Measurements from ENCODE around the gene CFAP74.
"Not testable (repeated sequence)": the region's sequence is repeated elsewhere in the genome, so short reads cannot be mapped to it uniquely, and the experiment has no call there.

Gene CFAP74

DNA sequence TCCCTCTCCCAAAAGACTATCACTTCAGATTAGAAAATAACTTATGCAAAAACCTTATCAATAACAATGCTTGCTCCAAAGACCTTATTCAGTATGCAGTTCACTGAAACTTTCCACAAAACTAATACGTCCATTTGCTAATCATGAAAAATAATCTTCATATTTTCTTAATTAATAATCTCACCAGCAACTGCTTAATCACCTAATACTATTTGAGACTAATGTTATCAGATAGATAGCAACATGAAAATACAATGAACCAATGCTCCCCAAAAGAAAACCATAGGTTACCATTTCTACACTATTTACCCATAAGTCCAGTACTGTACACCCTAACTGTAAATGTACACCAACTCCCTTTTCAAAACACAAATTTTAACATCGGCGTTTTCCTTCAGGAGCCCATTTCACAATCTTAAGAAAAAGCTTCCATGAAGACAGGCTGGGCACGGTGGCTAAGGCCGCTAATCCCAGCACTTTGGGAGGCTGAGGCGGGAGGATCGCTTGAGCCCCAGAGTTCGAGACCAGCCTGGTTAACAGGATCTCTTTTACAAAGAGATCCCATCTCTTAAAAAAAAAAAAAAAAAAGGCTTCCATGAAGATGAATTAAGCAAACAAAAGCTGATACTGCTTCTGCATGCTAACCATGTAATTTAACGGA lies 114.4 kb downstream of the CFAP74 start (continued):
- no peak for TF ChIP-seq ZNF423 (tag by site-specific recombination; IDR thresholded peaks at IDR 0.05)
- TF ChIP-seq ZNF175 (tag by site-specific recombination; IDR thresholded peaks at IDR 0.05): no peak
- no peak for TF ChIP-seq ZBTB10 (tag by site-specific recombination; IDR thresholded peaks at IDR 0.05)
- no peak for TF ChIP-seq IKZF3 (tag by site-specific recombination; IDR thresholded peaks at IDR 0.05)

GRCh38 chr1:1883890-1884289 lies 119.7 kb downstream of the CFAP74 start:
- not testable (repeated sequence) for H3K27ac ChIP-seq (ENCODE audit: extremely low read depth, low read depth, low read length); H3K4me3 ChIP-seq (ENCODE audit: low read depth, low read length); H3K9me3 ChIP-seq (ENCODE audit: control insufficient read depth, insufficient read depth, low read depth, low read length); H3K36me3 ChIP-seq (ENCODE audit: control insufficient read depth in 2 of 2, insufficient read depth in 1 of 2, low read length in 2 of 2)
- TF ChIP-seq, protein P1, sequence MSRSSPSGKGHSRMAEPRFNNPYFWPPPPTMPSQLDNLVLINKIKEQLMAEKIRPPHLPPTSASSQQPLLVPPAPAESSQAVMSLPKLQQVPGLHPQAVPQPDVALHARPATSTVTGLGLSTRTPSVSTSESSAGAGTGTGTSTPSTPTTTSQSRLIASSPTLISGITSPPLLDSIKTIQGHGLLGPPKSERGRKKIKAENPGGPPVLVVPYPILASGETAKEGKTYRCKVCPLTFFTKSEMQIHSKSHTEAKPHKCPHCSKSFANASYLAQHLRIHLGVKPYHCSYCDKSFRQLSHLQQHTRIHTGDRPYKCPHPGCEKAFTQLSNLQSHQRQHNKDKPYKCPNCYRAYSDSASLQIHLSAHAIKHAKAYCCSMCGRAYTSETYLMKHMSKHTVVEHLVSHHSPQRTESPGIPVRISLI (tag by site-specific recombination; IDR thresholded peaks at IDR 0.05): peak; percentile 54
- TF ChIP-seq GFI1B (tag by site-specific recombination; IDR thresholded peaks at IDR 0.05): peak; percentile 69; the same call in 1 of the 2 replicates
- TF ChIP-seq, protein P2, sequence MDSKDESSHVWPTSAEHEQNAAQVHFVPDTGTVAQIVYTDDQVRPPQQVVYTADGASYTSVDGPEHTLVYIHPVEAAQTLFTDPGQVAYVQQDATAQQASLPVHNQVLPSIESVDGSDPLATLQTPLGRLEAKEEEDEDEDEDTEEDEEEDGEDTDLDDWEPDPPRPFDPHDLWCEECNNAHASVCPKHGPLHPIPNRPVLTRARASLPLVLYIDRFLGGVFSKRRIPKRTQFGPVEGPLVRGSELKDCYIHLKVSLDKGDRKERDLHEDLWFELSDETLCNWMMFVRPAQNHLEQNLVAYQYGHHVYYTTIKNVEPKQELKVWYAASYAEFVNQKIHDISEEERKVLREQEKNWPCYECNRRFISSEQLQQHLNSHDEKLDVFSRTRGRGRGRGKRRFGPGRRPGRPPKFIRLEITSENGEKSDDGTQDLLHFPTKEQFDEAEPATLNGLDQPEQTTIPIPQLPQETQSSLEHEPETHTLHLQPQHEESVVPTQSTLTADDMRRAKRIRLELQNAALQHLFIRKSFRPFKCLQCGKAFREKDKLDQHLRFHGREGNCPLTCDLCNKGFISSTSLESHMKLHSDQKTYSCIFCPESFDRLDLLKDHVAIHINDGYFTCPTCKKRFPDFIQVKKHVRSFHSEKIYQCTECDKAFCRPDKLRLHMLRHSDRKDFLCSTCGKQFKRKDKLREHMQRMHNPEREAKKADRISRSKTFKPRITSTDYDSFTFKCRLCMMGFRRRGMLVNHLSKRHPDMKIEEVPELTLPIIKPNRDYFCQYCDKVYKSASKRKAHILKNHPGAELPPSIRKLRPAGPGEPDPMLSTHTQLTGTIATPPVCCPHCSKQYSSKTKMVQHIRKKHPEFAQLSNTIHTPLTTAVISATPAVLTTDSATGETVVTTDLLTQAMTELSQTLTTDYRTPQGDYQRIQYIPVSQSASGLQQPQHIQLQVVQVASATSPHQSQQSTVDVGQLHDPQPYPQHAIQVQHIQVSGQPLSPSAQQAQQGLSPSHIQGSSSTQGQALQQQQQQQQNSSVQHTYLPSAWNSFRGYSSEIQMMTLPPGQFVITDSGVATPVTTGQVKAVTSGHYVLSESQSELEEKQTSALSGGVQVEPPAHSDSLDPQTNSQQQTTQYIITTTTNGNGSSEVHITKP (tag by site-specific recombination; IDR thresholded peaks at IDR 0.05): peak; percentile 36; the same call in 1 of the 2 replicates
- POLR2A ChIA-PET: interaction anchor here (0.6 to 1.2 kb wide), 6 partner anchors 10 to 299 kb away, joined by 3 to 5 read pairs (median 4); no protein-coding TSS in a partner anchor
- CTCF ChIA-PET: interaction anchor here (1.4 kb wide), 1 partner anchor 25 kb away, joined by 3 read pairs; no protein-coding TSS in a partner anchor
- H3K4me1 ChIP-seq (ENCODE audit: control insufficient read depth, insufficient read depth, low read length): peaks cover 11% of the 10 kb centered on the region

DNA sequence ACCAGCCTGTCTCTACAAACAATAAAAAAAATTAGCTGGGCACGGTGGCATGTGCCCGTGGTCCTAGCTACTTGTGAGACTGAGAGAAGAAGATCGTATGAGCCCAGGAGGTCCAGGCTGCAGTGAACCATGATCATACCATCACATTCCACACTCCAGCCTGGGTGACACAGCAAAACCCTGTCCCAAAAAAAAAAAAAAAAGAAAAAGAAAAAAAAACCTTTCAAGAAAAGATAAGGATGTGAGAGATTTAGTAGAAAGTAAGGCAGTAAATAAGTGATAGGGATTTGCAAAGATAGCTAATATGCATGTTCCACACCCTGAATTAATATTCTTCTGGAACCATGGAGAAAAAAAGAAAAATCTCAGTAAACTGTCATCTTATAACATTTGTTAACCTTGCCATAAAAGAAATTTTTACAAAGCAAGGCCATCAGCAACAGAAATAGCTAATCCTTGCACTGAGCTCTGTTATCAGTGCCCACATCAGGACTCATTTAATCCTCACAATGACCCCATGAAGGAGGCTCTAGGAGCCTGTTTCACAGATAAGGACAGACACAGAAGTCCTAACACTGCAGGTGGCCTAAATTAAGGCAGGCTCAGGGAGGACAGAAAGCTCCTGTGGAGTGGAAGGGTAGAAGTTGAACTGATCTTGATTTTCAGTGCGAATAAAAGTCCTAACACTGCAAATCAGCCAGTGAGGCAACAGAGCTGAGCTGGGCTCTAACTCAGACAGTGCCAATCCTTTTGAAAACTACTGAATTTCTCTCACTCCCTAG lies 120.3 kb downstream of the CFAP74 start:
- peak overlapping the region; percentile 25 for H3K27ac ChIP-seq (ENCODE audit: extremely low read depth, low read depth, low read length)
- ChIA-PET POLR2A (interaction anchor here (0.6 to 1.2 kb wide), 8 partner anchors 10 to 300 kb away, joined by 3 to 7 read pairs (median 4); no protein-coding TSS in a partner anchor), CTCF (interaction anchor here (0.6 to 1.4 kb wide), 3 partner anchors 25 to 136 kb away, joined by 3 to 4 read pairs (median 4); partner anchors contain the start of gene GABRD)
- no peaks in the 10 kb centered on the region for H3K9me3 ChIP-seq (ENCODE audit: control insufficient read depth, insufficient read depth, low read depth, low read length)
- H3K36me3 ChIP-seq (ENCODE audit: control insufficient read depth in 2 of 2, insufficient read depth in 1 of 2, low read length in 2 of 2): peaks cover 3 to 14% of the 10 kb centered on the region in 2 experiments; a peak in 2 of 3 replicates
- H3K4me1 ChIP-seq (ENCODE audit: control insufficient read depth, insufficient read depth, low read length): peaks cover 9% of the 10 kb centered on the region
- H3K4me3 ChIP-seq (ENCODE audit: low read depth, low read length): no peak overlapping the region
- peak; percentile 87 for TF ChIP-seq ZBTB8A (tag by site-specific recombination; IDR thresholded peaks at IDR 0.05)
- TF ChIP-seq, protein P3, sequence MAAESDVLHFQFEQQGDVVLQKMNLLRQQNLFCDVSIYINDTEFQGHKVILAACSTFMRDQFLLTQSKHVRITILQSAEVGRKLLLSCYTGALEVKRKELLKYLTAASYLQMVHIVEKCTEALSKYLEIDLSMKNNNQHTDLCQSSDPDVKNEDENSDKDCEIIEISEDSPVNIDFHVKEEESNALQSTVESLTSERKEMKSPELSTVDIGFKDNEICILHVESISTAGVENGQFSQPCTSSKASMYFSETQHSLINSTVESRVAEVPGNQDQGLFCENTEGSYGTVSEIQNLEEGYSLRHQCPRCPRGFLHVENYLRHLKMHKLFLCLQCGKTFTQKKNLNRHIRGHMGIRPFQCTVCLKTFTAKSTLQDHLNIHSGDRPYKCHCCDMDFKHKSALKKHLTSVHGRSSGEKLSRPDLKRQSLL (tag by site-specific recombination; IDR thresholded peaks at IDR 0.05): peak; percentile 76
- TF ChIP-seq, protein P4, sequence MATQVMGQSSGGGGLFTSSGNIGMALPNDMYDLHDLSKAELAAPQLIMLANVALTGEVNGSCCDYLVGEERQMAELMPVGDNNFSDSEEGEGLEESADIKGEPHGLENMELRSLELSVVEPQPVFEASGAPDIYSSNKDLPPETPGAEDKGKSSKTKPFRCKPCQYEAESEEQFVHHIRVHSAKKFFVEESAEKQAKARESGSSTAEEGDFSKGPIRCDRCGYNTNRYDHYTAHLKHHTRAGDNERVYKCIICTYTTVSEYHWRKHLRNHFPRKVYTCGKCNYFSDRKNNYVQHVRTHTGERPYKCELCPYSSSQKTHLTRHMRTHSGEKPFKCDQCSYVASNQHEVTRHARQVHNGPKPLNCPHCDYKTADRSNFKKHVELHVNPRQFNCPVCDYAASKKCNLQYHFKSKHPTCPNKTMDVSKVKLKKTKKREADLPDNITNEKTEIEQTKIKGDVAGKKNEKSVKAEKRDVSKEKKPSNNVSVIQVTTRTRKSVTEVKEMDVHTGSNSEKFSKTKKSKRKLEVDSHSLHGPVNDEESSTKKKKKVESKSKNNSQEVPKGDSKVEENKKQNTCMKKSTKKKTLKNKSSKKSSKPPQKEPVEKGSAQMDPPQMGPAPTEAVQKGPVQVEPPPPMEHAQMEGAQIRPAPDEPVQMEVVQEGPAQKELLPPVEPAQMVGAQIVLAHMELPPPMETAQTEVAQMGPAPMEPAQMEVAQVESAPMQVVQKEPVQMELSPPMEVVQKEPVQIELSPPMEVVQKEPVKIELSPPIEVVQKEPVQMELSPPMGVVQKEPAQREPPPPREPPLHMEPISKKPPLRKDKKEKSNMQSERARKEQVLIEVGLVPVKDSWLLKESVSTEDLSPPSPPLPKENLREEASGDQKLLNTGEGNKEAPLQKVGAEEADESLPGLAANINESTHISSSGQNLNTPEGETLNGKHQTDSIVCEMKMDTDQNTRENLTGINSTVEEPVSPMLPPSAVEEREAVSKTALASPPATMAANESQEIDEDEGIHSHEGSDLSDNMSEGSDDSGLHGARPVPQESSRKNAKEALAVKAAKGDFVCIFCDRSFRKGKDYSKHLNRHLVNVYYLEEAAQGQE (tag by site-specific recombination; IDR thresholded peaks at IDR 0.05): no peak
- no peak for TF ChIP-seq ZNF670 (tag by site-specific recombination; IDR thresholded peaks at IDR 0.05; ENCODE audit: low read depth)
- TF ChIP-seq PATZ1 (tag by site-specific recombination; IDR thresholded peaks at IDR 0.05): no peak
- peak; percentile 78 for TF ChIP-seq MYNN (tag by site-specific recombination; IDR thresholded peaks at IDR 0.05; ENCODE audit: borderline replicate concordance)
- 0 out of 2 replicates have a peak, but pooled peaks have one; percentile 57 for TF ChIP-seq ZSCAN30 (tag by site-specific recombination; IDR thresholded peaks at IDR 0.05)
- no peak for TF ChIP-seq ZNF473 (tag by site-specific recombination; IDR thresholded peaks at IDR 0.05)
